Hepatocyte (in vitro differentiated cells): Measurements from ENCODE around the gene SHKBP1. TPM values are rescaled to one million over a fixed set of nuclear protein-coding genes. Genes with fewer than 3 reads are reported as not detected.

Source experiments
- DNase-seq: peaks from one replicate; pipeline ENCODE4 v3.0.0-alpha.2; 2016; ENCODE audit warnings: low spot score
- H2AFZ ChIP-seq: fragments of 200-600 bp; sonication (generic); 2 replicates; pipeline ENCODE4 v1.6.0; 2016; ENCODE audit warnings: antibody characterized with exemption, mild to moderate bottlenecking
- H3K27ac ChIP-seq: fragments of 200-600 bp; sonication (generic); 2 replicates; pipeline ENCODE4 v1.5.1; 2016; ENCODE audit warnings: mild to moderate bottlenecking
- H3K27me3 ChIP-seq: fragments of 200-600 bp; sonication (generic); 2 replicates; pipeline ENCODE4 v1.6.1; 2016
- H3K36me3 ChIP-seq: fragments of 200-600 bp; sonication (generic); replicated peaks from 2 replicates; pipeline ENCODE4 v1.5.1; 2016; ENCODE audit warnings: low read depth; ENCODE audit not compliant: insufficient read depth
- H3K4me1 ChIP-seq: fragments of 200-600 bp; sonication (generic); 2 replicates; pipeline ENCODE4 v1.5.1; 2016; ENCODE audit warnings: mild to moderate bottlenecking, moderate library complexity; ENCODE audit not compliant: insufficient read depth
- H3K4me2 ChIP-seq: fragments of 200-600 bp; sonication (generic); 2 replicates; pipeline ENCODE4 v1.6.0; 2016
- H3K4me3 ChIP-seq: fragments of 200-600 bp; sonication (generic); 2 replicates; pipeline ENCODE4 v1.5.1; 2016; ENCODE audit warnings: mild to moderate bottlenecking
- H3K79me2 ChIP-seq: fragments of 200-600 bp; sonication (generic); 2 replicates; pipeline ENCODE4 v1.6.0; 2017; ENCODE audit warnings: mild to moderate bottlenecking
- H3K9me2 ChIP-seq: fragments of 200-600 bp; sonication (generic); replicated peaks from 2 replicates; pipeline ENCODE4 v1.6.0; 2017; ENCODE audit warnings: mild to moderate bottlenecking; ENCODE audit not compliant: insufficient read depth
- H3K9me3 ChIP-seq: fragments of 200-600 bp; sonication (generic); 2 replicates; pipeline ENCODE4 v1.5.1; 2016; ENCODE audit warnings: low read depth, mild to moderate bottlenecking
- H4K20me1 ChIP-seq: fragments of 200-600 bp; sonication (generic); 2 replicates; pipeline ENCODE4 v1.6.0; 2016; ENCODE audit warnings: mild to moderate bottlenecking; ENCODE audit not compliant: insufficient read depth, poor library complexity, severe bottlenecking
- CTCF ChIP-seq: fragments of 200-600 bp; sonication (generic); IDR thresholded peaks from 2 replicates; pipeline ENCODE4 v1.5.1; 2016; ENCODE audit warnings: antibody characterized with exemption, mild to moderate bottlenecking; ENCODE audit not compliant: poor library complexity
- EZH2 ChIP-seq: fragments of 200-600 bp; sonication (generic); IDR thresholded peaks from 2 replicates; pipeline ENCODE4 v1.6.1; 2016; ENCODE audit warnings: antibody characterized with exemption, mild to moderate bottlenecking, borderline replicate concordance
- EZH2phosphoT487 ChIP-seq: fragments of 200-600 bp; sonication (generic); IDR thresholded peaks from one replicate; pipeline ENCODE4 v1.6.1; 2018; ENCODE audit warnings: antibody characterized with exemption, mild to moderate bottlenecking, low read depth, moderate library complexity; ENCODE audit not compliant: unreplicated experiment, severe bottlenecking
- WGBS: methylation state at CpG from one replicate; pipeline ENCODE4 v1.1.6; 2016; ENCODE audit warnings: low lambda C conversion rate; ENCODE audit errors: missing lambda C conversion rate; 5-methylcytosine and 5-hydroxymethylcytosine counted together
- polyA plus RNA-seq: library from polyadenylated mRNA; unstranded; fragments of >200 nt; fragmentation: Nextera tagmentation; extraction: Ambion mirVana; gene quantifications from 2 replicates; pipeline ENCODE4 v1.2.1, GENCODE V29; 2016
- total RNA-seq: library from RNA; depleted of rRNA; stranded (reverse); fragments of >200 nt; gene quantifications from 2 replicates; pipeline ENCODE4 v1.2.3, GENCODE V29; 2014

Gene SHKBP1
- total and polyA plus RNA-seq, 2 experiments from 2014 or later, result 44.6 to 83.6 TPM

- Histone ChIP-seq H3K36me3 (no peaks in the 10 kb centered on the region), H3K4me3 (no peak overlapping the region), H3K4me1 (no peaks in the 10 kb centered on the region), H4K20me1 (no peaks in the 10 kb centered on the region), H3K27me3 (no peaks in the 10 kb centered on the region), H3K79me2 (no peaks in the 10 kb centered on the region), H3K9me2 (no peaks in the 10 kb centered on the region), H3K9me3 (no peaks in the 10 kb centered on the region), H3K27ac (no peak overlapping the region), H3K4me2 (no peak overlapping the region), H2AFZ (no peak overlapping the region)
- DNase-seq, result no peak
- WGBS, result 84% methylated on average over 12 of the region's 12 CpGs
- TF ChIP-seq EZH2, result no peak
- no peak for TF ChIP-seq EZH2phosphoT487
- no peak for TF ChIP-seq CTCF
These were observed 1.8 kb downstream of the SHKBP1 start for GRCh38 chr19:40578442-40578908.

DNA sequence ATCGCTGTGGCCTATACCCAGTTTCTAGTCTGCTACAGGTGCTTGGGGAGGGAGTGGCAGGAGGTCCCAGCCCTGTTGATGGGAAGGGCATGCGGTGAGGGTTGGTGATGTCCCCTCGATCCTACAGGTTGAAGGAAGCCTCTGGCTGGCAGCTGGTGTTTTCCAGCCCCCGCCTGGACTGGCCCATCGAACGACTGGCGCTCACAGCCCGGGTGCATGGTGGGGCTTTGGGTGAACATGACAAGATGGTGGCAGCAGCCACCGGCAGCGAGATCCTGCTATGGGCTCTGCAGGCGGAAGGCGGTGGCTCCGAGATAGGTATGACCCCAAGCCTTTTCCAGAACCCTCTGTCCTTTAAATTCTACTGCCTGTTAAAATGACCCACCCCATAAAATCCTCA lies 3.9 kb downstream of the SHKBP1 start:
- no peak overlapping the region for H3K27ac ChIP-seq
- no peaks in the 10 kb centered on the region for H3K9me2 ChIP-seq
- TF ChIP-seq CTCF (no peak), EZH2 (no peak), EZH2phosphoT487 (no peak)
- no peaks in the 10 kb centered on the region for H3K36me3 ChIP-seq
- WGBS, result 97% methylated on average over 13 of the region's 13 CpGs
- no peak overlapping the region for H3K4me3 ChIP-seq
- DNase-seq, result no peak
- no peaks in the 10 kb centered on the region for H4K20me1 ChIP-seq
- no peaks in the 10 kb centered on the region for H3K9me3 ChIP-seq
- H3K4me2 ChIP-seq, result no peak overlapping the region
- no peaks in the 10 kb centered on the region for H3K27me3 ChIP-seq
- no peaks in the 10 kb centered on the region for H3K79me2 ChIP-seq
- H3K4me1 ChIP-seq, result no peaks in the 10 kb centered on the region
- H2AFZ ChIP-seq, result no peak overlapping the region

DNA sequence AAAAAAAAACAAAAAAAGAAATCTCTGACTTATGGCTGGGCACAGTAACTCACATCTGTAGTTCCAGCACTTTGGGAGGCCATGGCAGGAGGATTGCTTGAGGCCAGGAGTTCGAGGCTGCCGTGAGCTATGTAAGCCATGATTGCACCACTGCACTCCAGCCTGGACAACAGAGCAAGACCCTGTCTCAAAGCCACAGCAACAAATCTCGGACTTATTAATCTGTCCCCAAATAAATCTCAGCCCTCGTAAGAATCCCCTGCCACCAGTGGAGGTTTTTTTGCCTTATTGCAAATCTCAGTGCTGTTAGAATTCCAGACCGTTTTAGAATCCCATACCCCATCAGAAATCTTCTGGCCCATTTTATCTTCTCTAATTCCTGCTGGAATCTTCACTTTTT lies 4.9 kb downstream of the SHKBP1 start:
- no peaks in the 10 kb centered on the region for H3K4me1 ChIP-seq
- H3K4me3 ChIP-seq, result no peak overlapping the region
- no peak overlapping the region for H2AFZ ChIP-seq
- no peak overlapping the region for H3K27ac ChIP-seq
- TF ChIP-seq CTCF (no peak), EZH2phosphoT487 (no peak), EZH2 (no peak)
- H3K27me3 ChIP-seq, result no peaks in the 10 kb centered on the region
- no peak for DNase-seq
- no peaks in the 10 kb centered on the region for H3K9me3 ChIP-seq
- H3K79me2 ChIP-seq, result no peaks in the 10 kb centered on the region
- H3K4me2 ChIP-seq, result no peak overlapping the region
- no peaks in the 10 kb centered on the region for H3K36me3 ChIP-seq
- no peaks in the 10 kb centered on the region for H4K20me1 ChIP-seq
- 98% methylated on average over 5 of the region's 5 CpGs for WGBS
- no peaks in the 10 kb centered on the region for H3K9me2 ChIP-seq

GRCh38 chr19:40582467-40582866 lies 5.8 kb downstream of the SHKBP1 start:
- H3K27ac ChIP-seq, result no peak overlapping the region
- no peaks in the 10 kb centered on the region for H3K9me3 ChIP-seq
- H2AFZ ChIP-seq, result no peak overlapping the region
- H3K4me1 ChIP-seq, result no peaks in the 10 kb centered on the region
- no peaks in the 10 kb centered on the region for H3K9me2 ChIP-seq
- 88% methylated on average over 2 of the region's 2 CpGs for WGBS
- H3K79me2 ChIP-seq, result no peaks in the 10 kb centered on the region
- no peaks in the 10 kb centered on the region for H4K20me1 ChIP-seq
- no peaks in the 10 kb centered on the region for H3K36me3 ChIP-seq
- no peak overlapping the region for H3K4me3 ChIP-seq
- no peak overlapping the region for H3K4me2 ChIP-seq
- TF ChIP-seq EZH2 (no peak), CTCF (no peak), EZH2phosphoT487 (no peak)
- no peaks in the 10 kb centered on the region for H3K27me3 ChIP-seq
- no peak for DNase-seq
